Amniotic stem cell (primary cell): ENCODE data around the gene LOXL3.
"Not testable (repeated sequence)": the region's sequence is repeated elsewhere in the genome, so short reads cannot be mapped to it uniquely, and the experiment has no call there.

Experiments
- DNase-seq: peaks from one replicate; lab custom pipeline; 2025; lab: John Stamatoyannopoulos, UW

The LOXL3 gene

DNA sequence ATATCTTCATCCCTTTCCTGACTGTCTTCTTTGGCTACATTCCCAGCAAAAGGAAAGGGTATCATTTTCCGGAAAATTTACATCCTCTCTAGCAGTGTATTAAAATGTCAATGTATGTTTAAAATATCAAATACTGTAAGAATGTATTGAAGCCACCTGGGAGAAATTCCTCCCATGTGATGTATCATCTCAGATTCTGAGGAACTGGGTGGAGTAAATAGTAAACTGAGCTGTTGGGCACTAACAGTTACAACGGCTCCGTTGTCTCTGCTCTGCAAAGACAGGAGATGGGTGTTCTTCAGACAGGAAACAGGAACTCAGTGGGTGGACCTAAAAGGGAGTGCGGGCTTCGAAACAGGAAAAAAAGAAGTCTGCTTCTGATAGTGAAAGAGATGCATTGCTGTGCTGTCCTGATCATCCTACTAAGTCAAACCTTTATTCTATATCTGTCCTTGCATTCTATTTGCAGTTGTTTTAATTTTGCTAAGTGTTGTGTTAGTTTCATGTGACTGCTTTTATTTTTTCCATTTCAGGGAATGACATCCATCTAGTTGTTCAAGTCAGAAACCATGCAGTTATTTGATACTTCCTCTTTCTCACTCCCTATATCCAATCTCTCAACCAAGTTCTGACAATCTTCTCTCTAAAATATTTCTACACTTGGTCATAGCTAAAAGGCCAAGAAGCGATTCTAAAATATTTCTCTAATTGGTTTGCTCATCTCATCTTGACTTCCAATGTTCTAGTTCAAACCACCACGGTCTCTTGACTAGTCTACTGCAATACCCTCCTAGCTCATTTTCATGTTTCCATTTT, 20.2 kb upstream of the LOXL3 start:
- DNase-seq: no peak

DNA sequence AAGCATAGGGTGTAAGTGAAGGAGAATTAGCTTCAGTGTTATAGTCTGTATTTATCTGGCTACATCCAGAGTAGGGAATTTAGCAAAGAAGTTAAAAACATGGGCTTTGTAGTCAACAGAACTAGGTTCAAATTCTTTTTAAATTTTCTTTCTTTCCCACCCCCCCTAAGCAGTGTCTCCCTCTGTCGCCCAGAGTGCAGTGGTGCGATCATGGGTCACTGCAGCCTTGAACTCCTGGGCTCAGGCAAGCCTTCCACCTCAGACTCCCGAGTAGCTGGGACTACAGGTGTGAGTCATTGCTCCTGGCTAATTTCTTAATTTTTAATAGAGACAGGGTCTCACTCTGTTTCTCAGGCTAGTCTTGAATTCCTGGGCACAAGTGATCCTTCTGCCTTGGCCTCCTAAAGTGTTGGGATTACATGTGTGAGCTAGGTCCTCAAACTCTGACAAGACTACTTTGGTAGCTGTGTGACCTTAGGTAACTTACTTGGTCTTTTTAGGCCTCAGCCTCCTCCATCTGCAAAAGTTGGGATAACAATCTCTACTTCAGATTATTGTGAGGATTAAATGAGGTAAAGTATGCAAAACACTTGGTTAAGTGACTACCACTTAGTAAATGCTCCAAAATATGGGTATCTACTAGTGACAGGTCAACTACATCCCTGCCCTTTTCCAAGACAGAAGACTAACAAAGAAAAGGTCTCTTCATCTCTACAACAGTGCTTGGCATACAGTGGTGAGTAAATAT, 18.6 kb upstream of the LOXL3 start:
- DNase-seq: no peak

DNA sequence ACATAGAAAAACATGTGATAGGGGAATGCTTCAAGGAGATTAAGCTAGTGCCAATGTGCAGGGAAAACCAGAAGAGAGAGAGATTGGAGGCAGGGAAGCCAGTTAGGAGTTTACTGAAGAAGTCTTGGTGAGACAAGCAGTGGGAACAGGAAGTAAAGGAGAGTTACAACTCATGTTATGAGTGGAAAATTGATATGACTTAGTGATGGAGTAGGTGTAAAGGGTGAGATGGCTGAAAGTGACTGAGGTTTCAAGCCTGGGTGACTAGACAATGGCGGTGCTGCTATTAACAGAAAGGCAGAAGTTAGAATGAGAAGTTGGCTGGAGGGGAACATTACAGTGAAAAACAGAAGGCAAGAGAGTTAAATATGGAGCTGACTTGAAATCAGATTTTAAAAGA, 17.3 kb upstream of the LOXL3 start:
- no peak for DNase-seq

DNA sequence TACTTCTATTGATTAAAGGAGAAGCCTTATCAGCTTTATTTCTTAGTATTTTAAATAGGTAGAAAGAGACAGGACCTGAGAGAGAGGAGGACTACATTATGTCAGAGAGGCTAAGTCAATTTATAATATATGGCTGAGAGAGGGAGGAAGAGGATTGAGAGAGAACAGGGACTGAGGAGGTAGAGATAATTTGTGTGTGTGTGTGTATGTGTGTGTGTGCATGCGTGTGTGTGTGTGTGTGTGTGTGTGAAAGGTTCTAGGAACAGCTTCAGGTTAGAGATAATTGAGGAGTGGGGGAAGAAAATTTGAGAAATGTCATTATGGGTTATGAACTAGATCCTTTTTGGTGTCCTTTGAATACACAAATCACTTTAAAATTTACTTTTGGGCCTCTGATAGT, 15.9 kb upstream of the LOXL3 start:
- no peak for DNase-seq

DNA sequence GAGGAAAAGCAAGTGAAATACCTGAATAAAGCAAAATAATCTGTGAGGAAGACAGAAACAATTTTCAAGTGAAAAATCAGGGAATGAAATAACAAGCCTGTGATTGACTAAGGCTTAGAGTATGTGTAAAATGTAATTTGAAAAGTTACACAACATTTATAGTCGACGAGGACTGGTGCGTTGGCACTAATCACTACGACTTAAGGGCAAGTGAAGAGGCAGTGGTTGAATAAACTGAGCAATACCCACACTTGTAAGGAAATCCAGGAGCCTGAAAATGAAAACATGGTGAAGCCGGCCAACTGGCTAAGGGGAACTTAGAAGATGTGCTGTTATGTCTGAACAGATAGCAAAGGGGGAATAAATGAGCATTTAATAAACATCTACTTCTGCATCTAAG, 14.1 kb upstream of the LOXL3 start:
- DNase-seq: peak; percentile 39

DNA sequence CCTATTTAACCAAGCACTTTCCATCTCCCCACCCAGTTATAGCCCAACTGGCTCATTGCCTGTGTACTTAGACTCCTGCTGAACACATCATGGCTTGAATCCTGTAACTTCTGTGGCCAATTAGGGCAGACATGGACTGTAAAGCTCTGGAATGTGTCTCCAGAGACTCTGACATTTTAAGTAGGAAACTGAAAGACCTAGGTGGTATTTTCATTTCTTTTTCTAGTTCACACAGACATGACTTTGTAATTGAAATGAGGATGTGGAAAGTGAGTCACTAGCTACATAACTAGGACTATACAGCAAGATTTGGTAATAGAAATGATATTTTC, 13.0 kb upstream of the LOXL3 start:
- peak; percentile 75 for DNase-seq

DNA sequence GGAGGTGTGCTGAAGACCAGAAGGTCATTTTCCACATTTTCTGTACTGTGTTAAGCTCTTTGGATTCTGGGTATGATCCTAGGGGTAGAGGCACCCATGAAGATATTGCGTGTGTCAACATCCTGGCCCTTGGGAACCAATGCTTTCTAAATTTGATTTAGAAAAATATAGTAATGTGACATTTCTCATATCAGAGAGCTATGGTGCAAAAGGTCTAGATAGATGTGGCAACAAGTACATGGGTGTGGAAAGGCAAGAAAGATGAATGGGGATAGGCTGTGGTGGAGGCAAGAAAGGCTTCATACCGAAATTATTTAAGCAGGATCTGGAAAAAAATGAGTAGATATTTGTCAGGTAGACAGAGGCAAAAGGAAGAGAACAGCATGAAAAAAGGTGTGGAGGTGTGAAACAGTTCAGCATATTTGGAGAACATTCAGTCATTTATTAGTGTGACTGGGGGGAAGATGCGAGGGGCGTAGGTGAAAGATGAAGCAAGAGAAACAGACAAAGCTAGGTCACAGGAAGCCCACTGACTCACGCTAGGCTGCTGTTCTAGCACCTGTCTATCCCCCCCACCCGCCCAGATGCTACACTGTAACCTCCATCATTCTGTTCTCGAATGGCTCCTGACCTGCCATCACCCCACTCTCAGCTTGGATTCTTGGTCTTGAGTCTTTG, 12.5 kb upstream of the LOXL3 start:
- no peak for DNase-seq

DNA sequence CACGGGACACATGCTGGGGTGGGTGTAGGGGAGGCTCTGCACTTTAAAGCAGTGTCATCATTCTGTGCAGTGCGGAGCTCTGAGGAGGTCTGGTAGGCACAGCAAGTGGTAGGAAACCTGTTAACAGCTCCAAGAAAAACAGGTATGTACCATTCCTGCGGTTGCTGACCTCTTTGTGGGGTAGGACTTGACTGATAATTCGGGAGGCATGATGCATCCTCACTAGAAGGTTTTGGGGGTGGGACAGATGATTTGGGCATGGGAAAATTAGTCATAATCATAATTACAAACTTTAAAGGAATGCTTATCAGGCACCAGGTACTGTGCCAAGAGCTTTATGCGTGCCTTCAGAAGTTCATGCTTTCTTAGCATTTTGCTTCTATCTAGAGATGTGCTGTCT, 10.5 kb upstream of the LOXL3 start:
- no peak for DNase-seq

DNA sequence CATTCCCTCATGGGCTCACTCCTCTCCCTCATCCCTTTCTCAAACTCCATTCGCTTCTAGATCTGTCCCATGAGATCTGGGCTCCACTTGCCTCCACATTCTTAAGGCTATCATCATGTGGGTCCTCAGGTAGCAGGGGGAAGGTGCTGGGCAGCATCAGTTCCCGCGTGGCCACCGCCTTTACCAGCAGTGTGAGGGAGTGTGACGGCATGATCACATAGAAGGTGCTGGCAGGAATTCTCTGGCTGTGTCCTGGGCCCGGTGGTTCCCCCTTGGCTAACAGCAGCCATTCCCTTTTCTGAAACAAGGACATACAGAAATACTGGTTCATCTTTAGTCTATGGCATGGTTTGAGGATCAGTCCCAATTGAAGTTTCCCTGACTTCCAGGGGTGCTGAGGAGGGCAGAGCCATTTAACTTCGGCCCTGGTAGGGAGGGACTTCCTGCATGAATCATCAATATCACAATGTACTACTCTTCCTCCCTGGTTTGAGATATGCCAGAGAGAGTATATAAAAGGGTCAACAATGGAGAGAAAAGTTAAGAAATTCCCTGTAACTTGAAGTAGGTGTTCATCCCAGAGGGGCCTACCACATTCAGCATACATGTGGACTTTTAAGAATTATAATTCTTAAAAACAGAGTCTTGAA, 8.5 kb upstream of the LOXL3 start:
- DNase-seq: no peak

DNA sequence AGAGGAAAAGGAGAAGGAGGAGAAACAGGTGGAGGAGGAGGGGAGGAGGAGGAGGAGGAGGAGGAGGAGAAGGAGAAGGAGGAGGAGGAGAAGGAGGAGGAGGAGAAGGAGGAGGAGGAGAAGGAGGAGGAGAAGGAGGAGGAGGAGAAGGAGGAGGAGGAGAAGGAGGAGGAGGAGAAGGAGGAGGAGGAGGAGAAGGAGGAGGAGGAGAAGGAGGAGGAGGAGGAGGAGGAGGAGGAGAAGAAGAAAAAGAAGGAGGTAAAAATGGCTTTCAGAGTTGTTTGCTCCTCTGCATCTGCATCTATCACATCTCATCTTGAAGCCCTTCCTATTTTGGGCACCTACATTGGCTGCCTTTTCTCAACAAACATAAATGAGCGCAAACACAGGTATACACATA, 7.3 kb upstream of the LOXL3 start:
- DNase-seq: not testable (repeated sequence)

DNA sequence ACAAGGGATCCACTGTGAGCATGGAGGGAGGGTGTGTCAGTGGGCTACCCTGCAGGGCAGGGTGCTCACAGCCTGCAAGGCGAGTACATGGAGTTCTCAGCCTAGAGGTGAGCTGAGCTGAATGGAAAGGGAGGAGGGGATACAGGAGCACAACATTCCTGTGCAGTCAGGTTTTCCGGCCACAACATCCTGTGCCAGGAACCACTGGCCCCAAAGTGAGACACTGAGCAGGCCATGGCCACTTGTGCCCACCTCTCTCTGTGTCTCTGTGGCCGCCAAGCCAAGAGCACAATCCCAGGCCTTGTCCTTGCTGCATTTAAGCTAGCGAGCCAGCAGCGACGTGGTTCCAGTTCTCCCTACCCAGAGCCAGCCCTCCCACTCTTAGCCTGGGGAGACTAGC, 6.8 kb upstream of the LOXL3 start:
- DNase-seq: no peak

DNA sequence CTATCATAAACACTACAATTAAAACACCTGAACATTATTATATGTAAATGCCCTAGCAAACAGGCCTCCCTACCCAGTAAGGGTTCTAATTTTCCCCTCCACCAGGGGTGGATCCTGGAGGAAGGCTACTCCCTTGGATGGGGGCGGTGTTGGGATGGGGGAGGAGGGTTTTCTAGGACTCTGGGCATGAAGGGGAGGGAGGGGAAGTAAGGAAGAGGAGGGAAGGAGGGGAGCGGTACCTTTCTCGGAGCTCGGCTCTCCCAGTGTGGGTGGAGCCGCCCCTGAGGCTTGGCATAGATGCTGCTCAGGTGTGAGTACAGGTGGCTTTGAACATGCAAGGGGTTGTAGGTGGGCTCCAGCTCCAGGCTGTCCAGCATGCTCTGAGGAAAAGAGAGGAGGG, 6.2 kb upstream of the LOXL3 start:
- DNase-seq: no peak

DNA sequence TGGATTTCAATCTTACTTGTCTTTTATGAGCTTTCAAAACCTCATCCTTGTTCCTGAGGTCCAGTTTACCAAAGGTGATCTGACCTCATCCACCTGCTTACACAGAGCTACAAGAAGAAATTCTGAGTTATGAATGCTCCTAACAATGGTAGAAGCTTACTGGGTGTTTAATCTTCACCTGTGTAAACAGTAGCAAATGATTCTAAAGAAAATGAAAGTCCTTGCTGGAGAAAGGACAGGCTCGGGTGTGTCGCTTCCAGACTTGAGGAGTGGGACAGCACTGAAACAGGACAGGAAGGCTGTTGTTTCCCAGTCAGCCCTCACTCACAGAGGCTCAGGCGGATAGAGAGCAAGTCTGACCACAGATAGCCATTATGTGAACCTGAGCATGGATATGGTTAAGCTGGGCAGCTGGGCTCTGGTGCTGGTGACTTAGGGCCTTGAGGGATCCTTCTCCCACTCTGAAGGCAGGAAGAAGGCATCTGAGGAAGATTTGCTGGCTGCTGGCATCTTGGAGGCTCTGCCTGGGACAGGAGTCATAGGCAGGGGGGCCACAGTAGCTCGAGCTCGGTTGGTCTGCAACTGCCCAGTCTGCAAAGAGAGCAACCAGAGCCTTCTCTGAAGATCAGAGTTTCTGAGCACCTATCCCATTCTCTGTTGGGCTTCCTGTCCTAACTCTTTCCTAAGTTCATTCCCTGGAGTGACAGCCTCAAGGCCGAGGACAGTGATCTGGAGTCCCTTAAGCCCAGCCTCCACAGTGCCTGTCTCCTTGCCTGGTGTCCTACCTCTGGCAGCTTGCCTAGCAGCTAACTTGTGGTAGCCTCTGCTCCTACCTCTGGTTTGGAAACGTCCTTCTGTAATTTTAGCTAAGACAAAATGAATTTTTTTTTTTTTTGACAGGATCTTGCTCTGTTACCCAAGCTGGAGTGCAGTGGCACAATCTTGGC, 4.8 kb upstream of the LOXL3 start:
- DNase-seq: no peak

DNA sequence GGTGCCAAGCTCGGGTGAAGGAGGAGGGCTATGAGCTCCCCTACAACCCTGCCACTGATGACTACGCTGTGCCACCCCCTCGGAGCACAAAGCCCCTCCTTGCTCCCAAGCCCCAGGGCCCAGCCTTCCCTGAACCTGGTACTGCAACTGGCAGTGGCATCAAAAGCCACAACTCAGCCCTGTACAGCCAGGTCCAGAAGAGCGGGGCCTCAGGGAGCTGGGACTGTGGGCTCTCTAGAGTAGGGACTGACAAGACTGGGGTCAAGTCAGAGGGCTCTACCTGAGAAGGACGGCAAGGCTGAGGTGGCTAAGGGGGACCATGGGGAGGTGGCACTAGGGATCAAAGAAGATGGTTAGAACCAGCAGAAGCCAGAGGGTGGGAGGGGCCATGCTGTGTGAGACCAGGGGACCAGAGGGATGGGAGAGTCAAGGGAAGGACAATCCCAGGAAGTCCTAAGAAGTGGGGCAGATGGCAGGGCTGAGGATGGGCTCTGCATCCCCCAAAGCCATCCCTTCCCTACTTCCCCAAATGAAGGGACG, 3.2 kb upstream of the LOXL3 start:
- DNase-seq: no peak

DNA sequence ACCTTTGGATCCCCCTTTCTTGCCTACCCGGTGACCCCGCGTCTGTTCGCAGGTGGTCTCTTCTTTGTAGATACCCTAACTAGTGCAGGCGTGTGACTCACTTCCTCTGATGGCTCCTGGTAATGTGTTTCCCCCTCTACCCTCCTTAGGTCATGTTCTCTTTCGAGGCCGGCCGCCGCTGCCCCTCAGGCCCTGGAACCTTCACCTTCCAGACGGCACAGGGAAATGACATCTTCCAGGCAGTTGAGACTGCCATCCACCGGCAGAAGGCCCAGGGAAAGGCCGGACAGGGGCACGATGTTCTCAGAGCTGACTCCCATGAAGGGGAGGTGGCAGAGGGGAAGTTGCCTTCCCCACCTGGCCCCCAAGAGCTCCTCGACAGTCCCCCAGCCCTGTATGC, 2.4 kb upstream of the LOXL3 start:
- no peak for DNase-seq

DNA sequence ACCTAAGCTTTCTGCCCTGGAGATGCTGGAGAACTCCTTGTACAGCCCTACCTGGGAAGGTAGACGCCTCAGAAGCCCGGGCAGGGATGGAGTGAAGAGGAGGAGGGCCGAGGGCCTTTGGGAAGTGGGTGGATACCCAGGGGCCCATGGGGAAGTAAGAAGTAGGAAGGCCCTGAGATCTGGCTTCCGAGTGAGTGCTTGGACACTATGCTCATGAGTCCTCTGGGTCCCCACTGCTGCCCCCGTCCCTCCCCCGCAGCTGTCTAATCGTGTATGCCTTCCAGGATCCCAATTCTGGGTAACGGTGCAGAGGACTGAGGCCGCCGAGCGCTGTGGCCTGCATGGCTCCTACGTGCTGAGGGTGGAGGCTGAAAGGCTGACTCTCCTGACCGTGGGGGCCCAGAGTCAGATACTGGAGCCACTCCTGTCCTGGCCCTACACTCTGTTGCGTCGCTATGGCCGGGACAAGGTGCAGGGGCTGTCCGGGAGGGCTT, 1.9 kb upstream of the LOXL3 start:
- no peak for DNase-seq

DNA sequence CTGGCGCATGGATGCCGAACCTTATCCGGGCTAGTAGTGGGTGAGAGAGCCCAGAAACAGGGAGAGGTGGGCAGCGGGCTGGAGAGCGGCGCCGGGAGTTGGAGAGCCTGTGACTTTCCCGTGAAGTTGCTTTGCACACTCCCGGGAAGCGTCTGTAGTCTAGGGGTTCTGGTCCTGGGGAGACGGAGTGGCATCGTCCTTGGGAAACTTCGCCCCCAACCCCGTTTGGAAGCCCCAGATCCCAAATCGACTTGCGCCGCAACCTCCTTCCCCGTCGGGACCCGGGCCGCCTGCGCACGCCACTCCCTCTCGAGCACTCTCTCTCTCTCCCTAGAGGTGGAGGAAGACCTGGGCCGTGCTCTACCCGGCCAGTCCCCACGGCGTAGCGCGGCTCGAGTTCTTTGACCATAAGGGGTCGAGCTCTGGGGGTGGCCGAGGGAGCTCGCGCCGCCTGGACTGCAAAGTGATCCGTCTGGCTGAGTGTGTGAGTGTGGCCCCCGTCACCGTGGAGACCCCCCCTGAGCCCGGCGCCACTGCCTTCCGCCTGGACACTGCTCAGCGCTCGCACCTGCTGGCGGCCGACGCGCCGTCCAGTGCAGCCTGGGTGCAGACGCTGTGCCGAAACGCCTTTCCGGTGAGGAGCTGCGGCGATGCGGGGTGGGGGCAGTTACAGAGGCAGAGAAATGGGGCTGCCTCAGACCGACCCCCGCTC, 1.2 kb upstream of the LOXL3 start:
- DNase-seq: no peak

DNA sequence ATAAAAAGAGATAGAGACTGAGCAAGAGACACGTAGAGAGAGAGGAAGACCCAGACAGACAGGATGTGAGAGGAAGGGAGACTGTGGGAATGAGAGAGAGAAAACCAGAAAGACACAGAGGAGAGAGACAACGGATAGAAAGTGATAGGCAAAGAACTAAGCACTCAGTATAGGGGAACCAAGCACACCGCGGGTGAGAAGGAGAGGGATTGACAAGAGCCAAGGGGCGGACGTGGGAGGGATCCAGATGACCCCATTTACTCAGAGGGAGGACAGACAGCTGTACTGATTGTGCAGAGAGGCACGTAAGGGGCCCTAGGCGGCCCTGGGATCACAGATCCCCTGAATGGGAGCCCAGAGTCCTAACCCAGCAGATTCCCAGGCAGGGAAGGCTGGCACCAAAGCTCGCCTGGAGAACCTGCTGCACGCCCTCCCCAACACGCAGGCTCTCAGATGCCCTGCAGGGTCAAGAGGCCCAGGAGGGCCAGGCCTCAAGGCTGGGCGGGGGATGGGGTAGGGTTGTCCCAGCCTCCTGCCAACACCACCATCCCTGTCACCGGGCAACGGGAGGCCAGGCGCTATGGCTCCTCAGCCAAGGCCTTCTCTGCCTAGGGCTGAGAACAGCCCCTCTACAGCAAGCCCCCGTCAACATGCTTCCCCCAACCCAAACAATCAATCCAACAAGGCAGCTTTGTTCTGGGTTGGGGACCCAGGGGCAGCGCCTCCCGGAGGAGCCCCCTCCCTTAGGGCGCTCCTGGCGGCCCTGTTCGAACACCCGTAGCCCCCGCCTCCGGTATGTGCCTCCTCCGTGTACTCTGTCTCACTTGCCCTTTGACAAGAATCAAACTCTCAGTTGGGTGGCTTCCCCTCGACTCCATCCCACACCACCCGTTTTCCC, 579 bp downstream of the LOXL3 start:
- DNase-seq: no peak
